Kidney (tissue), 14 donors: ENCODE measurements around the gene ZNF148. TPM values are rescaled to one million over a fixed set of nuclear protein-coding genes. Genes with fewer than 3 reads are reported as not detected.

Experiments
- DNase-seq, 5 donors: peaks; one replicate each; pipeline ENCODE4 v3.0.0-alpha.2; 2013 to 2020
- FAIRE-seq: peaks from 2 replicates; lab custom pipeline; 2012; peaks lifted over from hg19 to GRCh38; lab: Jason Lieb, UNC
- H3K27ac ChIP-seq, 2 donors: one replicate each; pipeline ENCODE4 v1.7.0; 2013; ENCODE audit warnings: low read depth in 2 of 2, low read length in 2 of 2, inconsistent platforms in 1 of 2
- H3K27me3 ChIP-seq: one replicate; pipeline ENCODE4 v1.7.1; 2013; ENCODE audit warnings: low read length, inconsistent platforms; ENCODE audit not compliant: control insufficient read depth, insufficient read depth
- H3K36me3 ChIP-seq, 3 donors: one replicate each; pipeline versions ENCODE4 v1.7.0 to v1.7.1; 2013; ENCODE audit warnings: low read length in 3 of 3, control low read depth in 1 of 3, inconsistent platforms in 1 of 3; ENCODE audit not compliant: insufficient read depth in 3 of 3, control insufficient read depth in 2 of 3
- H3K4me1 ChIP-seq, 3 donors: one replicate each; pipeline versions ENCODE4 v1.7.0 to v1.7.1; 2013; ENCODE audit warnings: low read length in 3 of 3, inconsistent platforms in 1 of 3, low read depth in 1 of 3; ENCODE audit not compliant: control insufficient read depth in 2 of 3, insufficient read depth in 2 of 3
- H3K4me3 ChIP-seq, 3 donors: one replicate each; pipeline versions ENCODE4 v1.7.0 to v1.8.1; 2013; ENCODE audit warnings: low read length in 3 of 3, control low read depth in 1 of 3, inconsistent platforms in 1 of 3
- H3K9ac ChIP-seq, 3 donors: one replicate each; pipeline versions ENCODE4 v1.7.0 to v1.7.1; 2013; ENCODE audit warnings: low read length in 3 of 3, control low read depth in 1 of 3, inconsistent platforms in 1 of 3
- H3K9me3 ChIP-seq, 3 donors: one replicate each; pipeline versions ENCODE4 v1.7.0 to v1.7.1; 2013; ENCODE audit warnings: low read length in 3 of 3, control low read depth in 1 of 3, inconsistent platforms in 1 of 3; ENCODE audit not compliant: control insufficient read depth in 2 of 3, insufficient read depth in 1 of 3
- intact Hi-C: fragments of 100-400 bp; cut with DNase I; formaldehyde crosslinking; loops from one replicate; pipeline ENCODE4 v1.11.1; 2022
- polyA plus RNA-seq: library from polyadenylated mRNA; stranded (reverse); fragments of 350-450 nt; fragmentation: Illumina TruSeq; extraction: RNeasy Lipid Tissue Mini Kit (QIAGEN cat#74804); gene quantifications from one replicate; pipeline ENCODE4 v1.2.3, GENCODE V29; 2014; ENCODE audit warnings: low read depth, low replicate concordance; ENCODE audit not compliant: insufficient read depth
- total RNA-seq: library from RNA; stranded (reverse); fragmentation: NEBNext Ultra II Directional; extraction: Animal tissue kit (Norgen Biotek cat#: 25700); gene quantifications from one replicate; pipeline ENCODE4 v1.2.1, GENCODE V29; 2021
- TF ChIP-seq, protein P1 (sequence below): IDR thresholded peaks from 3 replicates; pipeline ENCODE4 v1.5.1; 2012; ENCODE audit warnings: mild to moderate bottlenecking, moderate library complexity, borderline replicate concordance; ENCODE audit not compliant: insufficient read depth; ENCODE audit errors: extremely low read depth
- donor health status: control.
- donor health status: control.
- donor health status: control.
- donor health status: control.
- donor health status: control.
- donor health status: DM: yes; HTN: yes; CAD: no.
- donor health status: Normal renal cell carcinoma (clear cell type).

ZNF148 gene
- total and polyA plus RNA-seq, 2 donors from 2014 or later = 5.4 to 74.4 TPM

DNA sequence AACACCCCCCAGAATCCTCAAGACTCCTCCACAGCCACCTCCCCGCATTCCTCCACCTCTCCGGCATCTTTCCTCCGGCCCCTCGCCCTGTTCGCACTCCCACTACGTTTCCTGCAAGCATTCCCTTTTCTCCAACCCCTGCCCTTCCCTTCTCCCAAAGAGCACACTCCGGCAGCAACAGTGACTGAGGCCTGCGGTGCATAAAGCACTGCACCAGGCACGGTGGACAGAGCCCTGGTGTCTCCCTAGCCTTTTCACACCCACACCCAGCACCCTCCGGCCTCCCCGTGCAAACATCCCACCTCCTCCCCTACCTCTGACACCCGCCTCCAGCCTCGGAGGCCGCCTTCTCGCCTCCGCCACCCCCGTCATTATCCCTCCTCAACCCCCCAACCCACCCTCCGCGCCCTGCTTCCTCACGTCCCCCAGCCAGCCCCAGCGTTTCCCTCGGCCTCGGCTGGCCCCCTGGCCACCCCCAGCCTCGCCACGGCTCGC is 577 bp downstream of the ZNF148 start:
- Histone ChIP-seq H3K4me3 (peak overlapping the region; percentile 65 to 88 (median 81)), H3K27me3 (no peaks in the 10 kb centered on the region), H3K9me3 (no peaks in the 10 kb centered on the region), H3K9ac (peak overlapping the region; percentile 20 to 86 (median 50)), H3K4me1 (peaks cover 0 to 9% (median 4%) of the 10 kb centered on the region in 3 donors), H3K27ac (peak overlapping the region; percentile 45 to 87), H3K36me3 (no peaks in the 10 kb centered on the region)
- intact Hi-C loops = no loop called here
- TF ChIP-seq, protein P1, sequence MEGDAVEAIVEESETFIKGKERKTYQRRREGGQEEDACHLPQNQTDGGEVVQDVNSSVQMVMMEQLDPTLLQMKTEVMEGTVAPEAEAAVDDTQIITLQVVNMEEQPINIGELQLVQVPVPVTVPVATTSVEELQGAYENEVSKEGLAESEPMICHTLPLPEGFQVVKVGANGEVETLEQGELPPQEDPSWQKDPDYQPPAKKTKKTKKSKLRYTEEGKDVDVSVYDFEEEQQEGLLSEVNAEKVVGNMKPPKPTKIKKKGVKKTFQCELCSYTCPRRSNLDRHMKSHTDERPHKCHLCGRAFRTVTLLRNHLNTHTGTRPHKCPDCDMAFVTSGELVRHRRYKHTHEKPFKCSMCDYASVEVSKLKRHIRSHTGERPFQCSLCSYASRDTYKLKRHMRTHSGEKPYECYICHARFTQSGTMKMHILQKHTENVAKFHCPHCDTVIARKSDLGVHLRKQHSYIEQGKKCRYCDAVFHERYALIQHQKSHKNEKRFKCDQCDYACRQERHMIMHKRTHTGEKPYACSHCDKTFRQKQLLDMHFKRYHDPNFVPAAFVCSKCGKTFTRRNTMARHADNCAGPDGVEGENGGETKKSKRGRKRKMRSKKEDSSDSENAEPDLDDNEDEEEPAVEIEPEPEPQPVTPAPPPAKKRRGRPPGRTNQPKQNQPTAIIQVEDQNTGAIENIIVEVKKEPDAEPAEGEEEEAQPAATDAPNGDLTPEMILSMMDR = no peak
- FAIRE-seq (no peak), DNase-seq (peak in 4 of 5 donors; percentile 70 to 80 (median 78))

DNA sequence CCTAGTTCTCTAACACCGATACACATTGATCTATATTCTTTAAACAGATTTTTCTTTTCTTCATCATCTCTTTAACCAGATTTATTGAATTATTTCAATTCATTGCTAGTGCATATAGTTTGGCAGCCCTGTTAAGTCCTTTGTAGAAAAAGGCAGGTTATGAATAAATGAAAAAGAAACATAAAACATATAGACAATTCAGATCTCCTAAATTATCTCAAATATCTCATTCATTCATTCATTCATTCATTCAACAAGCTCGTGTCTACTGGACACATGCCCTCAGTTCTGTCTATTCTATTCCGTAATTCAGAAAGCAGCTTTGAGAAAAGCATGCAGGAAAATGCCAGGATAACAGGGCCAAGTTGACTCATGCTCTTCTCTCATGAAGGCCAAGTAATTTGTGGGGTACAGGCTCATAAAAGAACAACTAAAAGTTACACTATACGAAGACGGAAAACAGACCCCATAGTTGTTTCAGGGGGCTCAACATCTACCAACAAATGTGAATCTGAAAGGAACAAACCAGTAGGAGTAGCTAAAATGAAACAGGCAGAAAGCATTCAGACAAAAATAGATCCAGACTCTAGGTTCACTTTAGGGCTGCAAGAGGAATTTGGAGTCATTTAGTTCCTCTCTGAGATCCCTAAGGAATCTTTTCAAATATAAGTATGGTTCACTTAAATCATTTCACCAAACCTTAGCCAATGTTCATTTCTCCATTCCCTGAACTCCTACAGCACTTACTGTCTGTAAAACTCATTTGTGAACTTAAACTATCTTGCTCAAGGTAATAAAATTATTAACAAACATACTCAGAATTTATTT is 7.5 kb downstream of the ZNF148 start:
- DNase-seq (no peak), FAIRE-seq (no peak)
- intact Hi-C loops = no loop called here
- H3K27me3 ChIP-seq = no peaks in the 10 kb centered on the region
- TF ChIP-seq, protein P1 = no peak
- H3K9ac ChIP-seq = no peak overlapping the region
- H3K27ac ChIP-seq = no peak overlapping the region
- H3K36me3 ChIP-seq = no peaks in the 10 kb centered on the region
- no peaks in the 10 kb centered on the region for H3K9me3 ChIP-seq
- no peak overlapping the region for H3K4me3 ChIP-seq
- H3K4me1 ChIP-seq = no peaks in the 10 kb centered on the region

DNA sequence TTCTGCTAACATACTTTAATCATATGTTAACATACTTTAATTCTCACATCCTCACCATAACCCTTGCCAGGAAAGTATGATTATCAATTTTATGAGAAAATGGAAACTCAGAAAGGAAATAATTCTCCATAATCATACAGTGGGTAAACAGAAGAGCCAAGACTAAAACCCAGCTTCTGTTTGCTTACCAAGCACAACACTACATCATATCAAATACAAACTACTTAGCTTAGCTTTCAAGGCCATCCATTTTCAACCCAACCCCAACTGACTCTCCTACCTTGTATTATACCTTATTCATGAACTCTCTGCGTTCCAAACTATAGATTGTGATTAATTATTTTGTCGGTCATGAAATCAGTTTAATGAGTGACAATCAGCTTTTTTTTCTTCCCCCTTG is 9.0 kb downstream of the ZNF148 start:
- no peaks in the 10 kb centered on the region for H3K27me3 ChIP-seq
- DNase-seq = no peak
- H3K4me1 ChIP-seq = no peaks in the 10 kb centered on the region
- TF ChIP-seq, protein P1 = no peak
- FAIRE-seq = no peak
- H3K9me3 ChIP-seq = no peaks in the 10 kb centered on the region
- H3K36me3 ChIP-seq = no peaks in the 10 kb centered on the region
- H3K27ac ChIP-seq = no peak overlapping the region
- no peak overlapping the region for H3K9ac ChIP-seq
- intact Hi-C loops = no loop called here
- no peak overlapping the region for H3K4me3 ChIP-seq
